ENCODE results near the gene CYBC1.
A peak's percentile ranks its signal among the peaks of the same experiment; 100 is the strongest.
"Not testable (repeated sequence)": the region's sequence is repeated elsewhere in the genome, so short reads cannot be mapped to it uniquely, and the experiment has no call there.

CYBC1 gene

GRCh38 chr17:82461827-82462524, 11.4 kb upstream of the CYBC1 start:
- no peak overlapping the region for H3K27ac Mint-ChIP-seq
- H3K27me3 Mint-ChIP-seq = no peaks in the 10 kb centered on the region
- H3K36me3 Mint-ChIP-seq (ENCODE audit: low read depth) = peaks cover 41% of the 10 kb centered on the region
- peaks cover 21% of the 10 kb centered on the region for H3K4me1 Mint-ChIP-seq (ENCODE audit: low read depth)
- H3K9me3 Mint-ChIP-seq = no peaks in the 10 kb centered on the region
- H3K4me3 Mint-ChIP-seq = no peak overlapping the region

GRCh38 chr17:82459936-82460335, 9.4 kb upstream of the CYBC1 start:
- Mint-ChIP-seq H3K4me3 (peak overlapping the region; percentile 5), H3K4me1 (ENCODE audit: low read depth) (peaks cover 26% of the 10 kb centered on the region), H3K36me3 (ENCODE audit: low read depth) (peaks cover 26% of the 10 kb centered on the region)
- H3K27ac Mint-ChIP-seq, H3K27me3 Mint-ChIP-seq, H3K9me3 Mint-ChIP-seq: not testable (repeated sequence)

- Mint-ChIP-seq H3K27me3 (no peaks in the 10 kb centered on the region), H3K9me3 (no peaks in the 10 kb centered on the region), H3K4me3 (peak overlapping the region; percentile 85), H3K4me1 (ENCODE audit: low read depth) (peaks cover 26% of the 10 kb centered on the region), H3K36me3 (ENCODE audit: low read depth) (peaks cover 16% of the 10 kb centered on the region), H3K27ac (peak overlapping the region; percentile 40)
These were observed 8.4 kb upstream of the CYBC1 start for GRCh38 chr17:82458885-82459424.

DNA sequence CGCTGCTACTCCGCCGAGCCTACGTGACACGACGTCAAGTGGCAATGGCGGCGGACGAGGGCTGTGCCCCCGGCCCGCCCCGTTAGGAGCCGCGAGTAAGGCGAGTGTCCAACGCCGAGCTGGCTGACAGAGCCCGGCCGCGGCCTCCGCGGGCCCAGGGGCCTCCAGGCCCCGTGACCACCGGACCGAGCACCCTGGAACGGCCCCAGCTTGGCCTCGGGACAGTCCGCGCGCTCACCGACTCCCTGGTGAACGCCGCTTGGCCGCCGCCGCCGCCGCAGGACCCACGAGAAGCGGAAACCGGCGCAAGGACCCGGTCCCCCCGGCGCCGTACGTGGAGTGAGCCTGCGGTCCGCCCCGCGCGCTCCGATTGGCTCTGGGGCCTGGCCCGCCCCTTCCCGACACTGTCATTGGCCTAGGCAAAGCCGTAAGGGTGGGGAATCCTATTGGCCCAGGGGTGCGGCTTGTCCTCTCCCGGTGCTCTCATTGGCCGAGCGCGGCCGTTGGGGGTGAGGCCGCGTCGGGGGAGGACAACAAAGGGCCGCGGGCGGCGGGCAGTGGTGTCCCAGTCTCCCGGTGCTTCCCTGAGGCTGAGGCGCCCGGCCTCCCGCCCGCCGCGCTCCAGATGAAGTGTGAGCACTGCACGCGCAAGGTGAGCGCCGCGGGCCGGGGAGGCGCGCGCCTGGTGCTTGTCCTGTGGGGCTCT, 7.8 kb upstream of the CYBC1 start, which contains the start of gene NARF:
TSS of gene NARF (plus strand) at position 563 of the 706 bp plus-strand sequence. CDS start at position 626, 63 bp downstream.
- Mint-ChIP-seq H3K27ac (peak within 1 kb of the TSS; percentile 94), H3K4me3 (peak within 1 kb of the TSS; percentile 85), H3K27me3 (no peaks in the 10 kb centered on the region), H3K9me3 (no peaks in the 10 kb centered on the region), H3K36me3 (ENCODE audit: low read depth) (peaks cover 12% of the 10 kb centered on the region), H3K4me1 (ENCODE audit: low read depth) (peaks cover 26% of the 10 kb centered on the region)

GRCh38 chr17:82457929-82458178, 7.3 kb upstream of the CYBC1 start:
- Mint-ChIP-seq H3K27ac (peak overlapping the region; percentile 94), H3K36me3 (ENCODE audit: low read depth) (peaks cover 11% of the 10 kb centered on the region), H3K4me1 (ENCODE audit: low read depth) (peaks cover 26% of the 10 kb centered on the region), H3K4me3 (peak overlapping the region; percentile 85), H3K27me3 (no peaks in the 10 kb centered on the region), H3K9me3 (no peaks in the 10 kb centered on the region)

DNA sequence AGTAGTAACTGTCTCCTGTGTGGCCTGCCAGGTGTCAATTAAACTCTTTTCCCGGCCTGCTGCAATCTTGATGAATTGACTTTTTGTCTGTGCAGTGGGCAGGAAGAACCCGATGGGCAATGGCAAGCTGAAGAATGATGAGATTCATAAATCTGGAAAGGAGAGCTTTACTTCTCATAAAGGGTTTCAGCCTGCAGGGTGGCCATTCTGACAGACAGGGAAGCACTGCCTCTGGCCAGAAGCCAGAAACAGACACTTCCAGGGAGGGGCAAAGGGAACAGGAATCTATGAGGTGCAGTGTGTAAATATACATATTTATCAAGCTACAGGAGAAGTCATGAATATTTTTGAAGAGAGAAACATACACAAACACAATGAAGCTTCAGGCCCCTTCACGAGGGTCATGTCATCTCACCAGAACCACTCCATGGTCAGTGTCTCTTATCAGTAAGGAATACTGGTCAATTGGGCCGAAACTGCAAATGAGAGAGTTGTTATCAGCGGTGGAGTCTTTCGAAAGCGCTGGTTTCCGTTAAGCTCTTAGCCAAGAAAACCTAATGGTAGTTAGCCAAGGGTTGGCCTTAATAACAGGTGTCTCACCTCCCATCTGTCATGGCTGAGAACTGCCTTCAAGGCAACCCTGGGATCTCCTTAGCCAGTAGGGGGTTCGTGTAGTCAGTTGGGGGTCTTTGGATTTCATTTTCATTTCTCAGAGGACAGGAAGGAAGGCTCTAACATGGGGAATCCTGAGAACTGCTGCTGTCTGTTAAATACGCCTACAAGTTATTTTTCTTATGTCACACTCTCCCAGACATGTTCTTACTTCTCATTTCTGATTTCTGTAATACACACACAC, 6.7 kb upstream of the CYBC1 start:
- H3K4me1 Mint-ChIP-seq (ENCODE audit: low read depth) = peaks cover 29% of the 10 kb centered on the region
- no peaks in the 10 kb centered on the region for H3K9me3 Mint-ChIP-seq
- no peaks in the 10 kb centered on the region for H3K27me3 Mint-ChIP-seq
- peaks cover 5% of the 10 kb centered on the region for H3K36me3 Mint-ChIP-seq (ENCODE audit: low read depth)
- H3K4me3 Mint-ChIP-seq = peak overlapping the region; percentile 85
- H3K27ac Mint-ChIP-seq = peak overlapping the region; percentile 94

DNA sequence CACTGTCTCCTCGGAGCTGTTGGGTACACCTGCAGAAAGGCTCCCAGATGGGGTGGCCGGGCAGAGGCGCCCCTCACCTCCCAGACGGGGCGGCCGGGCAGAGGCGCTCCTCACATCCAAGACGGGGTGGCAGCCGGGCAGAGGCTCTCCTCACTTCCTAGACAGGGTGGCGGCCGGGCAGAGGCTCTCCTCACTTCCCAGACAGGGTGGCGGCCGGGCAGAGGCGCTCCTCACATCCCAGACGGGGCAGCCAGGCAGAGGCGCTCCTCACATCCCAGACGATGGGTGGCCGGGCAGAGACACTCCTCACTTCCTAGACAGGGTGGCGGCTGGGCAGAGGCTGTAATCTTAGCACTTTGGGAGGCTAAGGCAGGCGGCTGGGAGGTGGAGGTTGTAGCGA, 3.2 kb upstream of the CYBC1 start:
- not testable (repeated sequence) for H3K36me3 Mint-ChIP-seq (ENCODE audit: low read depth); H3K4me3 Mint-ChIP-seq; H3K27ac Mint-ChIP-seq; H3K27me3 Mint-ChIP-seq; H3K9me3 Mint-ChIP-seq
- H3K4me1 Mint-ChIP-seq (ENCODE audit: low read depth) = peaks cover 44% of the 10 kb centered on the region

GRCh38 chr17:82453151-82453550, 2.6 kb upstream of the CYBC1 start:
- not testable (repeated sequence) for H3K27ac Mint-ChIP-seq; H3K27me3 Mint-ChIP-seq; H3K36me3 Mint-ChIP-seq (ENCODE audit: low read depth); H3K9me3 Mint-ChIP-seq; H3K4me3 Mint-ChIP-seq
- H3K4me1 Mint-ChIP-seq (ENCODE audit: low read depth) = peaks cover 45% of the 10 kb centered on the region

DNA sequence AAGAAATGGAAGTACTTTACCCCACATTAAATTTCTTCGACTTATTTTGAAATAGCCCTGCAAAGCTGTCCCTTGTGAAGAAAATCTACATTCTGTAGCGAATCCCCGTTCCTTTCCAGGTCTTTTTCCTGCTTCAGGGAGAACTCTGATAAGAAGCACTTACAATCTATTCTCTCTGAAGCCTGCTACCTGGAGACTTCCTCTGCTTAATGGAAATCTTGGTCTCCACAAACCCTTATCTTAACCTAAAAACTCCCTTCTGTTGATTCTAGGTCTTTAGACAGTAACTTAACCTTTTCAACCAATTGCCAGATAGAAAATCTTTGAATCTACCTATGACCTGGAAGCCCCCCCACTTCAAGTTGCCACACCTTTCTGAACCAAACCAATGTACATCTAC, 1.6 kb upstream of the CYBC1 start:
- Mint-ChIP-seq H3K9me3 (no peaks in the 10 kb centered on the region), H3K4me3 (peak overlapping the region; percentile 21), H3K27me3 (no peaks in the 10 kb centered on the region), H3K36me3 (ENCODE audit: low read depth) (peaks cover 12% of the 10 kb centered on the region), H3K27ac (peak overlapping the region; percentile 67), H3K4me1 (ENCODE audit: low read depth) (peaks cover 45% of the 10 kb centered on the region)

GRCh38 chr17:82449883-82450356, 632 bp downstream of the CYBC1 start:
- peaks cover 25% of the 10 kb centered on the region for H3K36me3 Mint-ChIP-seq (ENCODE audit: low read depth)
- peak overlapping the region; percentile 96 for H3K4me3 Mint-ChIP-seq
- H3K27ac Mint-ChIP-seq = peak overlapping the region; percentile 97
- peaks cover 49% of the 10 kb centered on the region for H3K4me1 Mint-ChIP-seq (ENCODE audit: low read depth)
- H3K9me3 Mint-ChIP-seq = no peaks in the 10 kb centered on the region
- no peaks in the 10 kb centered on the region for H3K27me3 Mint-ChIP-seq

- Mint-ChIP-seq H3K4me3 (peak overlapping the region; percentile 96), H3K9me3 (no peaks in the 10 kb centered on the region), H3K36me3 (ENCODE audit: low read depth) (peaks cover 25% of the 10 kb centered on the region), H3K4me1 (ENCODE audit: low read depth) (peaks cover 49% of the 10 kb centered on the region), H3K27ac (peak overlapping the region; percentile 97), H3K27me3 (no peaks in the 10 kb centered on the region)
These were observed 1.2 kb downstream of the CYBC1 start for GRCh38 chr17:82449131-82449882.

GRCh38 chr17:82447876-82448275, 2.7 kb downstream of the CYBC1 start:
- Mint-ChIP-seq H3K4me1 (ENCODE audit: low read depth) (peaks cover 49% of the 10 kb centered on the region), H3K9me3 (no peaks in the 10 kb centered on the region), H3K27me3 (no peaks in the 10 kb centered on the region), H3K36me3 (ENCODE audit: low read depth) (peaks cover 30% of the 10 kb centered on the region), H3K4me3 (peak overlapping the region; percentile 43), H3K27ac (peak overlapping the region; percentile 77)

DNA sequence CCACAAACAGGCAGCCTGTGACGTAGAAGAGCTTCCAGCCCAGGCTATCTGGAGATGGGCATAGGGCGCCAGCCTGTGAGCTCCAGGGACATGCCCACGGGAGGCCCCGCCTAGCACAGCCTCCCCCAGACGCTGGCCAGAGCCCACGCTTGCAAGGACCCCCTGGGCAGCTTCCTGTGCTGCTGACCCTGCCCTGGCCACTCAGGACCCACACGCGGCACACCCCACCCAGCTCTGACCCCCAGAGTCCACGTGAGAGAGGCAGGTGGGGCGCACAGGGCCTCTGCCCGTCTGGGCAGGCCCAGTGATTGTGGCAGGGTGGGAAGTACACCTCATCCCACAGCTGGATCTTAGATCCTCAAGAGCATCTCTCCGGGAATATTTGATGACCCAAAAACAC, 3.9 kb downstream of the CYBC1 start:
- peaks cover 36% of the 10 kb centered on the region for H3K36me3 Mint-ChIP-seq (ENCODE audit: low read depth)
- peaks cover 40% of the 10 kb centered on the region for H3K4me1 Mint-ChIP-seq (ENCODE audit: low read depth)
- no peak overlapping the region for H3K4me3 Mint-ChIP-seq
- no peaks in the 10 kb centered on the region for H3K9me3 Mint-ChIP-seq
- no peak overlapping the region for H3K27ac Mint-ChIP-seq
- no peaks in the 10 kb centered on the region for H3K27me3 Mint-ChIP-seq

DNA sequence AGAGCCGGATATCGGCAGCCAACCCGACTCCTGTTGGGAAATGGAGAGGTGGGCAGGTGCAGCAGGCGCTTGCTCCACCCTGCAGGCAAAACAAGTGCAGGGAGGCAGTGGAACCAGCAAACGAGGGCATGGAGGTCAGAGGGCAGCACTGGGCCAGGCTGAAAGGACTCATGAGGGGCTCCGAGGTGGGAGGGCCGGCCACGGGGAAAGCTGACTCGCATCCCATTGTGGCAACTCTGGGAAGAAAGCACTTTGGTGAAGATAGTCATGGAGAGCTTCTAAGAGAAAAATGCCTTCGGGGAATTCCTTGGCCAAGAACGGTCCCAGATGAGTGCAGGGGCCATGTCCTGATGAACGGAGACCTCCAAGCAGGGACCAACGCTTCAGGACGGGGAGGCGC, 4.4 kb downstream of the CYBC1 start:
- Mint-ChIP-seq H3K4me3 (no peak overlapping the region), H3K4me1 (ENCODE audit: low read depth) (peaks cover 34% of the 10 kb centered on the region), H3K27ac (peak overlapping the region; percentile 40), H3K9me3 (no peaks in the 10 kb centered on the region), H3K36me3 (ENCODE audit: low read depth) (peaks cover 36% of the 10 kb centered on the region), H3K27me3 (no peaks in the 10 kb centered on the region)

All from stimulated activated naive CD8-positive, alpha-beta T cell treated with anti-CD3 and anti-CD28 coated beads, Interleukin-15, Interleukin-2, amounts not matched to agents 100 ng/mL and 50 ng/mL, for 24 hours (primary cell).